SK-N-SH (cell line): Measurements from ENCODE around the gene RMI1. TPM values are rescaled to one million over a fixed set of nuclear protein-coding genes. Genes with fewer than 3 reads are reported as not detected.

Source experiments
- CTCF ChIA-PET: fragments of 300-600, 350-600 bp; formaldehyde crosslinking; extraction: SDS; loops from one replicate; lab custom pipeline; 2021; lab: Yijun Ruan, JAX
- POLR2A ChIA-PET: fragments of 350-600 bp; sonication (Branson Sonifier 250); formaldehyde crosslinking; extraction: SDS; loops from one replicate; lab custom pipeline; 2020; ENCODE audit warnings: antibody characterized with exemption, inconsistent platforms; lab: Yijun Ruan, JAX
- DNase-seq: peaks from one replicate; pipeline ENCODE4 v3.0.0; 2012
- H2AFZ ChIP-seq: fragments of 200-600 bp; sonication (generic); 2 replicates; pipeline ENCODE4 v1.8.1; 2016; ENCODE audit warnings: antibody characterized with exemption, mild to moderate bottlenecking, low read depth
- H3F3A ChIP-seq: fragments of 200-600 bp; sonication (generic); replicated peaks from 2 replicates; pipeline ENCODE3; 2016; ENCODE audit warnings: antibody characterized with exemption, mild to moderate bottlenecking; ENCODE audit not compliant: insufficient read depth
- H3K27ac ChIP-seq, 2 experiments: fragments of 200-500 bp in 1 of 2; fragments of 200-600 bp in 1 of 2; sonication (Bioruptor generic) in 1 of 2; sonication (generic), shearing (Covaris generic) in 1 of 2; 2 replicates each; pipeline versions ENCODE4 v1.5.1 to v1.6.1; 2014 to 2016; ENCODE audit warnings: low read depth in 2 of 2, inconsistent platforms in 1 of 2, low read length in 1 of 2, mild to moderate bottlenecking in 1 of 2, mixed read lengths in 1 of 2
- H3K27me3 ChIP-seq: fragments of 200-600 bp; sonication (generic), shearing (Covaris generic); 2 replicates; pipeline ENCODE4 v1.6.1; 2016; ENCODE audit warnings: mixed run types; ENCODE audit not compliant: insufficient read depth
- H3K36me3 ChIP-seq, 2 experiments: fragments of 200-500 bp in 1 of 2; fragments of 200-600 bp in 1 of 2; sonication (Bioruptor generic) in 1 of 2; sonication (generic) in 1 of 2; replicated peaks in 1 of 2; 2 replicates each; pipeline versions ENCODE3 to v1.5.1; 2014 to 2016; ENCODE audit warnings: low read length in 1 of 2, mild to moderate bottlenecking in 1 of 2; ENCODE audit not compliant: insufficient read depth in 2 of 2, control insufficient read depth in 1 of 2
- H3K4me1 ChIP-seq, 2 experiments: fragments of 200-500 bp in 1 of 2; fragments of 200-600 bp in 1 of 2; sonication (Bioruptor generic) in 1 of 2; sonication (generic), shearing (Covaris generic) in 1 of 2; 2 replicates each; pipeline versions ENCODE4 v1.5.1 to v1.6.1; 2014 to 2016; ENCODE audit warnings: low read depth in 1 of 2, low read length in 1 of 2, mixed run types in 1 of 2; ENCODE audit not compliant: insufficient read depth in 2 of 2, control insufficient read depth in 1 of 2
- H3K4me2 ChIP-seq: fragments of 200-600 bp; sonication (generic), shearing (Covaris generic); 2 replicates; pipeline ENCODE4 v1.6.1; 2017; ENCODE audit warnings: mixed run types
- H3K4me3 ChIP-seq, 2 experiments: fragments of 200-500 bp in 1 of 2; fragments of 200-600 bp in 1 of 2; sonication (Bioruptor generic) in 1 of 2; sonication (generic), shearing (Covaris generic) in 1 of 2; 2 replicates each; pipeline versions ENCODE4 v1.5.1 to v1.8.1; 2014 to 2016; ENCODE audit warnings: low read depth in 2 of 2, inconsistent platforms in 1 of 2, low read length in 1 of 2, mild to moderate bottlenecking in 1 of 2, mixed read lengths in 1 of 2, moderate library complexity in 1 of 2
- H3K79me2 ChIP-seq: fragments of 200-600 bp; sonication (generic); 2 replicates; pipeline ENCODE4 v1.8.1; 2017; ENCODE audit warnings: mild to moderate bottlenecking; ENCODE audit not compliant: insufficient read depth
- H3K9ac ChIP-seq: fragments of 200-600 bp; sonication (generic); 2 replicates; pipeline ENCODE4 v1.6.1; 2017; ENCODE audit warnings: mixed run types
- H3K9me2 ChIP-seq: fragments of 200-600 bp; sonication (generic); 2 replicates; pipeline ENCODE4 v1.6.1; 2017; ENCODE audit warnings: mixed run types
- H3K9me3 ChIP-seq: fragments of 200-600 bp; sonication (generic); 2 replicates; pipeline ENCODE4 v1.6.1; 2017; ENCODE audit warnings: mixed run types, mild to moderate bottlenecking, moderate library complexity
- H4K20me1 ChIP-seq: fragments of 200-600 bp; sonication (generic); 2 replicates; pipeline ENCODE4 v1.6.1; 2017; ENCODE audit warnings: mild to moderate bottlenecking, mixed run types; ENCODE audit not compliant: insufficient read depth
- CHD2 ChIP-seq: fragments of 150-350 bp; IDR thresholded peaks from 2 replicates; pipeline ENCODE4 v1.6.1; 2018; ENCODE audit warnings: low read length; ENCODE audit not compliant: partially characterized antibody
- ELF1 ChIP-seq: IDR thresholded peaks from 2 replicates; pipeline ENCODE4 v1.4.0; 2012
- EZH2phosphoT487 ChIP-seq: fragments of 200-600 bp; sonication (generic); IDR thresholded peaks from 2 replicates; pipeline ENCODE4 v1.6.1; 2017; ENCODE audit warnings: low read depth, mixed run types, mild to moderate bottlenecking, antibody characterized with exemption, moderate library complexity, borderline replicate concordance
- FOXM1 ChIP-seq: IDR thresholded peaks from 2 replicates; pipeline ENCODE4 v1.4.0; 2012; ENCODE audit warnings: low read depth, mild to moderate bottlenecking
- JUND ChIP-seq: IDR thresholded peaks from 2 replicates; pipeline ENCODE4 v1.4.0; 2012
- MEF2A ChIP-seq: IDR thresholded peaks from 2 replicates; pipeline ENCODE4 v1.4.0; 2012; ENCODE audit warnings: low read depth, borderline replicate concordance
- MXI1 ChIP-seq: IDR thresholded peaks from 2 replicates; pipeline ENCODE4 v1.6.1; 2012; ENCODE audit warnings: mild to moderate bottlenecking, low read depth, low read length, improper control_type of control experiment
- NRF1 ChIP-seq: IDR thresholded peaks from 2 replicates; pipeline ENCODE4 v1.6.1; 2012; ENCODE audit warnings: low read depth, mild to moderate bottlenecking, low read length
- PBX3 ChIP-seq: IDR thresholded peaks from 2 replicates; pipeline ENCODE4; 2012
- RAD21 ChIP-seq: IDR thresholded peaks from 2 replicates; pipeline ENCODE4 v1.6.1; 2012; ENCODE audit warnings: mild to moderate bottlenecking, low read length
- RCOR1 ChIP-seq: fragments of 150-350 bp; IDR thresholded peaks from 2 replicates; pipeline ENCODE4 v1.6.1; 2017; ENCODE audit warnings: antibody characterized with exemption, low read length
- TAF1 ChIP-seq: IDR thresholded peaks from 2 replicates; pipeline ENCODE4 v1.6.1; 2012; ENCODE audit warnings: low read depth, mild to moderate bottlenecking, low read length, moderate library complexity, borderline replicate concordance
- WGBS: methylation state at CpG from one replicate; pipeline ENCODE4 v1.1.6; 2017; ENCODE audit warnings: low lambda C conversion rate; 5-methylcytosine and 5-hydroxymethylcytosine counted together
- polyA plus RNA-seq, 3 experiments: library from polyadenylated mRNA; depleted of rRNA; stranded (reverse); fragments of >200 nt; gene quantifications; 2 replicates each; pipeline ENCODE4 v1.2.3, GENCODE V29; 2012
- TF ChIP-seq, protein P1 (sequence below): fragments of 150-350 bp; IDR thresholded peaks from 2 replicates; pipeline ENCODE4 v1.6.1; 2016; ENCODE audit warnings: mild to moderate bottlenecking, low read depth, low read length
- TF ChIP-seq, protein P2 (sequence below): IDR thresholded peaks from 2 replicates; pipeline ENCODE4 v1.4.0; 2012; ENCODE audit warnings: low read depth, borderline replicate concordance
- TF ChIP-seq, protein P3 (sequence below): fragments of 150-350 bp; IDR thresholded peaks from 2 replicates; pipeline ENCODE4 v1.6.1; 2017; ENCODE audit warnings: antibody characterized with exemption, low read length, low read depth, borderline replicate concordance

Gene RMI1
- polyA plus RNA-seq, 1 of the 3 experiments (the other 2 are of a cell fraction): 1.0 TPM

GRCh38 chr9:83996126-83996525 is 15.5 kb downstream of the RMI1 start:
- peaks cover 0 to 7% of the 10 kb centered on the region in 2 experiments; a peak in 1 of 4 replicates for H3K4me1 ChIP-seq
- no peak for TF ChIP-seq FOXM1
- TF ChIP-seq ELF1: no peak
- POLR2A ChIA-PET: interaction anchor here (0.6 to 0.8 kb wide), 2 partner anchors 14 to 16 kb away, joined by 3 read pairs; partner anchors contain the start of gene RMI1

DNA sequence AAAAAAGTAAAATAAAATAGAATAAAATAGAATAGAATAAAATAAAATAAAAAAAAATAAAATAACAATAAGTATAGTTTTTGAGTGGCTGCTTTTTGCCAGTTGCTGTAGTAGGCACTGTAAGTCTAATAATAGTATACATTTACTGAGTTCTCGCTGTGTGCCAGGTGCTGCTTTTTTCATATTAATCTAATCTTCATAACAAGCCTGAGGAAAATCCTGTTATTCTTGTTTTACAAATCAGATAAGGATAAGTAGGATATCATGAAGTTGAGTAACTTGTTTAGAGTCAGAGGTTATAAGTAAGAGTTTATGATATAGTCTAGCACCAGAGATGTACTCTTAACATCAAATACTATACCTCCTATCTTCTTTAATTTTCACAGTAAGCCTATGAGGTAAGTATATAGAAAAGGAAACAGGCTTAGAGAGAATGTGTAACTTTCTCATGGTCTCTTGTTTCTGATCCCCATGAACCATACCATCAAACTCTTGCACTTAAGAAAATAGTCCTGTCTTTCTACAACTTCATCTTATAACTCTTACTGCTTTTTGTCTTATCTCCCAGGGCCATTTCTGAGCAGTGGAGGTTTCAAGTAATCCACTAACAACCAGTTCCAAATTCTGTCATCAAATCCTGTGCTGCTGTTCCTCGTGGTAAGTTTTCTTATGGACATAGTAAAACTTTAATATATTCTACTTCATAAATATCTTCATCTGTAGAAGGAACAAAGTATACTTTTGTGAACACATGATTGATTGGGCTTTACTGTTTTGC is 18.7 kb downstream of the RMI1 start:
- CTCF ChIA-PET: interaction anchor here (0.6 to 1.3 kb wide), 2 partner anchors 173 to 261 kb away, joined by 3 read pairs; no protein-coding TSS in a partner anchor
- H3F3A ChIP-seq: peaks cover 8% of the 10 kb centered on the region
- H3K9ac ChIP-seq: no peak overlapping the region; the same call in 1 of the 2 replicates
- H3K4me3 ChIP-seq: no peak overlapping the region
- no peak for DNase-seq
- H3K36me3 ChIP-seq: peaks cover 17 to 24% of the 10 kb centered on the region in 2 experiments
- H4K20me1 ChIP-seq: no peaks in the 10 kb centered on the region
- no peak overlapping the region for H2AFZ ChIP-seq
- H3K4me2 ChIP-seq: no peak overlapping the region
- peaks cover 0 to 7% of the 10 kb centered on the region in 2 experiments; a peak in 1 of 4 replicates for H3K4me1 ChIP-seq
- no peaks in the 10 kb centered on the region for H3K9me3 ChIP-seq
- H3K79me2 ChIP-seq: peaks cover 35% of the 10 kb centered on the region
- H3K27ac ChIP-seq: peak overlapping the region in 1 of 2 experiments; percentile 16; a peak in 1 of 4 replicates
- POLR2A ChIA-PET: no interaction called here
- no peaks in the 10 kb centered on the region for H3K9me2 ChIP-seq
- H3K27me3 ChIP-seq: no peaks in the 10 kb centered on the region
- 80% methylated on average over 2 of the region's 2 CpGs for WGBS
- TF ChIP-seq TAF1 (no peak), FOXM1 (no peak)
- TF ChIP-seq, protein P1, sequence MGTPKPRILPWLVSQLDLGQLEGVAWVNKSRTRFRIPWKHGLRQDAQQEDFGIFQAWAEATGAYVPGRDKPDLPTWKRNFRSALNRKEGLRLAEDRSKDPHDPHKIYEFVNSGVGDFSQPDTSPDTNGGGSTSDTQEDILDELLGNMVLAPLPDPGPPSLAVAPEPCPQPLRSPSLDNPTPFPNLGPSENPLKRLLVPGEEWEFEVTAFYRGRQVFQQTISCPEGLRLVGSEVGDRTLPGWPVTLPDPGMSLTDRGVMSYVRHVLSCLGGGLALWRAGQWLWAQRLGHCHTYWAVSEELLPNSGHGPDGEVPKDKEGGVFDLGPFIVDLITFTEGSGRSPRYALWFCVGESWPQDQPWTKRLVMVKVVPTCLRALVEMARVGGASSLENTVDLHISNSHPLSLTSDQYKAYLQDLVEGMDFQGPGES: no peak

More at GRCh38 chr9:83996126-83996525, 15.5 kb downstream of the RMI1 start:
- Histone ChIP-seq H3K79me2 (peaks cover 58% of the 10 kb centered on the region), H3K4me2 (no peak overlapping the region), H3K27ac (no peak overlapping the region), H2AFZ (no peak overlapping the region), H3K9ac (no peak overlapping the region), H3K4me3 (no peak overlapping the region), H3K9me2 (no peaks in the 10 kb centered on the region), H3K36me3 (peaks cover 4 to 13% of the 10 kb centered on the region in 2 experiments), H3K9me3 (no peaks in the 10 kb centered on the region), H3F3A (peaks cover 2% of the 10 kb centered on the region), H3K27me3 (no peaks in the 10 kb centered on the region), H4K20me1 (no peaks in the 10 kb centered on the region)
- CTCF ChIA-PET: interaction anchor here (1.6 kb wide), 2 partner anchors 59 to 177 kb away, joined by 3 to 8 read pairs; no protein-coding TSS in a partner anchor
- WGBS: 90% methylated on average over 4 of the region's 4 CpGs
- DNase-seq: no peak

GRCh38 chr9:84000186-84000585 is 19.6 kb downstream of the RMI1 start:
- Histone ChIP-seq H3F3A (peaks cover 8% of the 10 kb centered on the region), H3K9ac (no peak overlapping the region), H3K36me3 (peaks cover 17 to 24% of the 10 kb centered on the region in 2 experiments), H3K27ac (no peak overlapping the region), H3K27me3 (no peaks in the 10 kb centered on the region), H3K9me2 (no peaks in the 10 kb centered on the region), H2AFZ (no peak overlapping the region), H3K4me2 (no peak overlapping the region), H3K79me2 (peaks cover 27% of the 10 kb centered on the region), H3K4me3 (no peak overlapping the region), H4K20me1 (no peaks in the 10 kb centered on the region), H3K4me1 (peaks cover 0 to 7% of the 10 kb centered on the region in 2 experiments; a peak in 1 of 4 replicates), H3K9me3 (no peaks in the 10 kb centered on the region)
- no peak for DNase-seq
- CTCF ChIA-PET: interaction anchor here (1.2 to 1.3 kb wide), 3 partner anchors 15 to 265 kb away, joined by 3 to 4 read pairs (median 3); no protein-coding TSS in a partner anchor
- POLR2A ChIA-PET: no interaction called here
- 80% methylated on average over 3 of the region's 3 CpGs for WGBS
- TF ChIP-seq, protein P2, sequence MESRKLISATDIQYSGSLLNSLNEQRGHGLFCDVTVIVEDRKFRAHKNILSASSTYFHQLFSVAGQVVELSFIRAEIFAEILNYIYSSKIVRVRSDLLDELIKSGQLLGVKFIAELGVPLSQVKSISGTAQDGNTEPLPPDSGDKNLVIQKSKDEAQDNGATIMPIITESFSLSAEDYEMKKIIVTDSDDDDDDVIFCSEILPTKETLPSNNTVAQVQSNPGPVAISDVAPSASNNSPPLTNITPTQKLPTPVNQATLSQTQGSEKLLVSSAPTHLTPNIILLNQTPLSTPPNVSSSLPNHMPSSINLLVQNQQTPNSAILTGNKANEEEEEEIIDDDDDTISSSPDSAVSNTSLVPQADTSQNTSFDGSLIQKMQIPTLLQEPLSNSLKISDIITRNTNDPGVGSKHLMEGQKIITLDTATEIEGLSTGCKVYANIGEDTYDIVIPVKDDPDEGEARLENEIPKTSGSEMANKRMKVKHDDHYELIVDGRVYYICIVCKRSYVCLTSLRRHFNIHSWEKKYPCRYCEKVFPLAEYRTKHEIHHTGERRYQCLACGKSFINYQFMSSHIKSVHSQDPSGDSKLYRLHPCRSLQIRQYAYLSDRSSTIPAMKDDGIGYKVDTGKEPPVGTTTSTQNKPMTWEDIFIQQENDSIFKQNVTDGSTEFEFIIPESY: no peak
- TF ChIP-seq RCOR1 (no peak), EZH2phosphoT487 (no peak), MXI1 (no peak), NRF1 (no peak), MEF2A (no peak), PBX3 (no peak), CHD2 (no peak), RAD21 (no peak), JUND (no peak), ELF1 (no peak)
- TF ChIP-seq, protein P3, sequence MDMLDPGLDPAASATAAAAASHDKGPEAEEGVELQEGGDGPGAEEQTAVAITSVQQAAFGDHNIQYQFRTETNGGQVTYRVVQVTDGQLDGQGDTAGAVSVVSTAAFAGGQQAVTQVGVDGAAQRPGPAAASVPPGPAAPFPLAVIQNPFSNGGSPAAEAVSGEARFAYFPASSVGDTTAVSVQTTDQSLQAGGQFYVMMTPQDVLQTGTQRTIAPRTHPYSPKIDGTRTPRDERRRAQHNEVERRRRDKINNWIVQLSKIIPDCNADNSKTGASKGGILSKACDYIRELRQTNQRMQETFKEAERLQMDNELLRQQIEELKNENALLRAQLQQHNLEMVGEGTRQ: no peak
